PC-3 (cell line): Measurements from ENCODE around the gene GSDMA. TPM values are rescaled to one million over a fixed set of nuclear protein-coding genes. Genes with fewer than 3 reads are reported as not detected.

Experiments
- ATAC-seq: fragments of 200-7000 bp; cut with Tn5 transposase; 2 replicates; pipeline ENCODE4 v1.9.1; 2020; ENCODE audit warnings: mild to moderate bottlenecking, moderate library complexity
- BruUV-seq: library from RNA; stranded (reverse); fragments of 400-500 nt; replicated peaks from 2 replicates; lab custom pipeline; 2021; lab: Mats Ljungman, UMichigan
- CTCF ChIA-PET: fragments of 300-600 bp; sonication (Branson Sonifier 250); formaldehyde crosslinking; loops from one replicate; lab custom pipeline; 2022; ENCODE audit warnings: antibody characterized with exemption; lab: Charles Lee
- POLR2A ChIA-PET: fragments of 300-600 bp; sonication (Branson Sonifier 250); formaldehyde crosslinking; loops from one replicate; lab custom pipeline; 2022; ENCODE audit warnings: antibody characterized with exemption; ENCODE audit not compliant: unreplicated experiment; lab: Charles Lee
- DNase-seq: peaks from one replicate; pipeline ENCODE4 v3.0.0-alpha.2; 2015
- H2AFZ ChIP-seq: fragments of 300-600 bp; sonication (generic); 2 replicates; pipeline ENCODE4 v1.6.0; 2016; ENCODE audit warnings: antibody characterized with exemption, low read length
- H3F3A ChIP-seq: fragments of 300-600 bp; sonication (generic); one replicate; pipeline ENCODE4 v1.6.0; 2017; ENCODE audit warnings: antibody characterized with exemption, low read length, control low read depth, mild to moderate bottlenecking; ENCODE audit not compliant: unreplicated experiment
- H3K27ac ChIP-seq: fragments of 300-600 bp; sonication (generic); 2 replicates; pipeline ENCODE4 v1.5.1; 2016; ENCODE audit warnings: mild to moderate bottlenecking, low read length
- H3K27me3 ChIP-seq: fragments of 300-600 bp; sonication (generic); 2 replicates; pipeline ENCODE4 v1.6.1; 2016; ENCODE audit warnings: low read length, mixed read lengths
- H3K36me3 ChIP-seq: fragments of 300-600 bp; sonication (generic); 2 replicates; pipeline ENCODE4 v1.6.1; 2016; ENCODE audit warnings: low read depth, mixed run types, low read length, mixed read lengths
- H3K4me1 ChIP-seq: fragments of 300-600 bp; sonication (generic); 2 replicates; pipeline ENCODE4 v1.5.1; 2016; ENCODE audit warnings: low read length; ENCODE audit not compliant: insufficient read depth
- H3K4me2 ChIP-seq: fragments of 300-600 bp; sonication (generic); 2 replicates; pipeline ENCODE4 v1.6.0; 2016; ENCODE audit warnings: low read length
- H3K4me3 ChIP-seq: fragments of 300-600 bp; sonication (generic); 2 replicates; pipeline ENCODE4 v1.5.1; 2016; ENCODE audit warnings: mild to moderate bottlenecking, low read length, mixed read lengths
- H3K79me2 ChIP-seq: fragments of 300-600 bp; sonication (generic); 2 replicates; pipeline ENCODE4 v1.6.1; 2017; ENCODE audit warnings: low read length, mixed read lengths
- H3K9ac ChIP-seq: fragments of 300-600 bp; sonication (generic); 2 replicates; pipeline ENCODE4 v1.6.0; 2016; ENCODE audit warnings: mild to moderate bottlenecking, low read length
- H3K9me2 ChIP-seq: fragments of 300-600 bp; sonication (generic); replicated peaks from 2 replicates; pipeline ENCODE4 v1.6.1; 2016; ENCODE audit warnings: mixed run types, low read length, mixed read lengths
- H3K9me3 ChIP-seq: fragments of 300-600 bp; sonication (generic); 2 replicates; pipeline ENCODE4 v1.6.1; 2016; ENCODE audit warnings: low read length, mixed read lengths
- H4K20me1 ChIP-seq: fragments of 300-600 bp; sonication (generic); 2 replicates; pipeline ENCODE4 v1.6.1; 2016; ENCODE audit warnings: low read length, mixed read lengths
- EZH2 ChIP-seq: fragments of 300-600 bp; sonication (generic); IDR thresholded peaks from one replicate; pipeline ENCODE4 v1.6.1; 2017; ENCODE audit warnings: antibody characterized with exemption, mild to moderate bottlenecking, low read length; ENCODE audit not compliant: unreplicated experiment
- EZH2phosphoT487 ChIP-seq: fragments of 300-600 bp; sonication (generic); IDR thresholded peaks from 2 replicates; pipeline ENCODE4 v1.6.1; 2018; ENCODE audit warnings: mild to moderate bottlenecking, antibody characterized with exemption, low read length, borderline replicate concordance
- intact Hi-C: fragments of 100-400 bp; cut with micrococcal nuclease; formaldehyde crosslinking; loops from 2 replicates; pipeline ENCODE4 v1.9.0; 2023
- total RNA-seq: library from RNA; depleted of rRNA; stranded (reverse); fragments of >200 nt; gene quantifications from 2 replicates; pipeline ENCODE4 v1.2.3, GENCODE V29; 2014
- TF ChIP-seq, protein P1 (sequence below): fragments of 300-600 bp; sonication (generic); conservative IDR thresholded peaks from 2 replicates; pipeline ENCODE4 v1.5.1; 2017; ENCODE audit warnings: antibody characterized with exemption, low read depth, mild to moderate bottlenecking, low read length

Gene GSDMA
- total RNA-seq, 1 experiment from 2014 or later: not detected

DNA sequence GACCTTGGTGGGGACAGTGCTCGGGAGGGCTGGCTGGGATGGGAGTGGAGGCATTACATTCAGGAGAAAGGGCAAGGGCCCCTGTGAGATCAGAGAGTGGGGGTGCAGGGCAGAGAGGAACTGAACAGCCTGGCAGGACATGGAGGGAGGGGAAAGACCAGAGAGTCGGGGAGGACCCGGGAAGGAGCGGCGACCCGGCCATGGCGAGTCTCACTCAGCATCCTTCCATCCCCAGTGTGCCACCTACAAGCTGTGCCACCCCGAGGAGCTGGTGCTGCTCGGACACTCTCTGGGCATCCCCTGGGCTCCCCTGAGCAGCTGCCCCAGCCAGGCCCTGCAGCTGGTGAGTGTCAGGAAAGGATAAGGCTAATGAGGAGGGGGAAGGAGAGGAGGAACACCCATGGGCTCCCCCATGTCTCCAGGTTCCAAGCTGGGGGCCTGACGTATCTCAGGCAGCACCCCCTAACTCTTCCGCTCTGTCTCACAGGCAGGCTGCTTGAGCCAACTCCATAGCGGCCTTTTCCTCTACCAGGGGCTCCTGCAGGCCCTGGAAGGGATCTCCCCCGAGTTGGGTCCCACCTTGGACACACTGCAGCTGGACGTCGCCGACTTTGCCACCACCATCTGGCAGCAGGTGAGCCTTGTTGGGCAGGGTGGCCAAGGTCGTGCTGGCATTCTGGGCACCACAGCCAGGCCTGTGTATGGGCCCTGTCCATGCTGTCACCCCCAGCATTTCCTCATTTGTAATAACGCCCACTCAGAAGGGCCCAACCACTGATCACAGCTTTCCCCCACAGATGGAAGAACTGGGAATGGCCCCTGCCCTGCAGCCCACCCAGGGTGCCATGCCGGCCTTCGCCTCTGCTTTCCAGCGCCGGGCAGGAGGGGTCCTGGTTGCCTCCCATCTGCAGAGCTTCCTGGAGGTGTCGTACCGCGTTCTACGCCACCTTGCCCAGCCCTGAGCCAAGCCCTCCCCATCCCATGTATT, 53.5 kb downstream of the GSDMA start:
- H3K9ac ChIP-seq: 0 out of 2 replicates have a peak overlapping the region, but pooled peaks have one; percentile 15
- H3K9me2 ChIP-seq: no peaks in the 10 kb centered on the region
- H3K4me2 ChIP-seq: no peak overlapping the region
- no peak overlapping the region for H3K4me3 ChIP-seq
- H3K27me3 ChIP-seq: no peaks in the 10 kb centered on the region
- BruUV-seq: no TSS peak
- no peaks in the 10 kb centered on the region for H3K79me2 ChIP-seq
- CTCF ChIA-PET: interaction anchor here (0.8 kb wide), 1 partner anchor 10 kb away, joined by 3 read pairs; no protein-coding TSS in a partner anchor
- ATAC-seq (no peak), DNase-seq (no peak)
- POLR2A ChIA-PET: no interaction called here
- no peak overlapping the region for H2AFZ ChIP-seq
- TF ChIP-seq EZH2phosphoT487: no peak
- TF ChIP-seq, protein P1, sequence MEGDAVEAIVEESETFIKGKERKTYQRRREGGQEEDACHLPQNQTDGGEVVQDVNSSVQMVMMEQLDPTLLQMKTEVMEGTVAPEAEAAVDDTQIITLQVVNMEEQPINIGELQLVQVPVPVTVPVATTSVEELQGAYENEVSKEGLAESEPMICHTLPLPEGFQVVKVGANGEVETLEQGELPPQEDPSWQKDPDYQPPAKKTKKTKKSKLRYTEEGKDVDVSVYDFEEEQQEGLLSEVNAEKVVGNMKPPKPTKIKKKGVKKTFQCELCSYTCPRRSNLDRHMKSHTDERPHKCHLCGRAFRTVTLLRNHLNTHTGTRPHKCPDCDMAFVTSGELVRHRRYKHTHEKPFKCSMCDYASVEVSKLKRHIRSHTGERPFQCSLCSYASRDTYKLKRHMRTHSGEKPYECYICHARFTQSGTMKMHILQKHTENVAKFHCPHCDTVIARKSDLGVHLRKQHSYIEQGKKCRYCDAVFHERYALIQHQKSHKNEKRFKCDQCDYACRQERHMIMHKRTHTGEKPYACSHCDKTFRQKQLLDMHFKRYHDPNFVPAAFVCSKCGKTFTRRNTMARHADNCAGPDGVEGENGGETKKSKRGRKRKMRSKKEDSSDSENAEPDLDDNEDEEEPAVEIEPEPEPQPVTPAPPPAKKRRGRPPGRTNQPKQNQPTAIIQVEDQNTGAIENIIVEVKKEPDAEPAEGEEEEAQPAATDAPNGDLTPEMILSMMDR: no peak
- no peak for TF ChIP-seq EZH2
- peaks cover 36% of the 10 kb centered on the region for H3K4me1 ChIP-seq
- H3K9me3 ChIP-seq: no peaks in the 10 kb centered on the region
- no peaks in the 10 kb centered on the region for H3F3A ChIP-seq
- intact Hi-C loops: no loop called here
- 0 out of 2 replicates have a peak, but pooled peaks cover 4% of the 10 kb centered on the region for H3K36me3 ChIP-seq
- no peaks in the 10 kb centered on the region for H4K20me1 ChIP-seq
- H3K27ac ChIP-seq: no peak overlapping the region

DNA sequence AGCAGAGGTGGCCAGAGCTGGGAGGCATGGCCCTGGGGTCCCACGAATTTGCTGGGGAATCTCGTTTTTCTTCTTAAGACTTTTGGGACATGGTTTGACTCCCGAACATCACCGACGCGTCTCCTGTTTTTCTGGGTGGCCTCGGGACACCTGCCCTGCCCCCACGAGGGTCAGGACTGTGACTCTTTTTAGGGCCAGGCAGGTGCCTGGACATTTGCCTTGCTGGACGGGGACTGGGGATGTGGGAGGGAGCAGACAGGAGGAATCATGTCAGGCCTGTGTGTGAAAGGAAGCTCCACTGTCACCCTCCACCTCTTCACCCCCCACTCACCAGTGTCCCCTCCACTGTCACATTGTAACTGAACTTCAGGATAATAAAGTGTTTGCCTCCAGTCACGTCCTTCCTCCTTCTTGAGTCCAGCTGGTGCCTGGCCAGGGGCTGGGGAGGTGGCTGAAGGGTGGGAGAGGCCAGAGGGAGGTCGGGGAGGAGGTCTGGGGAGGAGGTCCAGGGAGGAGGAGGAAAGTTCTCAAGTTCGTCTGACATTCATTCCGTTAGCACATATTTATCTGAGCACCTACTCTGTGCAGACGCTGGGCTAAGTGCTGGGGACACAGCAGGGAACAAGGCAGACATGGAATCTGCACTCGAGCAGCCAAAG, 54.7 kb downstream of the GSDMA start:
- ChIA-PET POLR2A (no interaction called here), CTCF (interaction anchor here (0.6 kb wide), 1 partner anchor 37 kb away, joined by 3 read pairs; the partner anchor contains the start of gene MED24)
- no peaks in the 10 kb centered on the region for H3K9me2 ChIP-seq
- no peaks in the 10 kb centered on the region for H3F3A ChIP-seq
- H2AFZ ChIP-seq: no peak overlapping the region
- H3K4me3 ChIP-seq: no peak overlapping the region
- no peaks in the 10 kb centered on the region for H4K20me1 ChIP-seq
- H3K4me1 ChIP-seq: peaks cover 49% of the 10 kb centered on the region
- DNase-seq: no peak
- no peaks in the 10 kb centered on the region for H3K9me3 ChIP-seq
- intact Hi-C loops: no loop called here
- no peak overlapping the region for H3K9ac ChIP-seq
- no peak overlapping the region for H3K27ac ChIP-seq
- H3K36me3 ChIP-seq: peaks cover 4% of the 10 kb centered on the region; the same call in 1 of the 2 replicates
- BruUV-seq: no TSS peak
- no peak overlapping the region for H3K4me2 ChIP-seq
- TF ChIP-seq EZH2phosphoT487 (no peak), EZH2 (no peak)
- TF ChIP-seq, protein P1: no peak
- H3K27me3 ChIP-seq: no peaks in the 10 kb centered on the region
- H3K79me2 ChIP-seq: no peaks in the 10 kb centered on the region
- no peak for ATAC-seq
